DMS79 treated with DMSO at 0.1 percent for 48 hours (cell line): ENCODE measurements around the gene CLVS2.

ENCODE experiments used
- DNase-seq: peaks from one replicate; lab custom pipeline; 2025; lab: John Stamatoyannopoulos, UW

The CLVS2 gene

GRCh38 chr6:123024976-123025375 lies 28.9 kb downstream of the CLVS2 start:
- no peak for DNase-seq

- DNase-seq, result peak; percentile 8
These were observed 31.4 kb downstream of the CLVS2 start for GRCh38 chr6:123027408-123027807.

GRCh38 chr6:123028263-123028662 lies 32.2 kb downstream of the CLVS2 start:
- no peak for DNase-seq

GRCh38 chr6:123030282-123030681 lies 34.2 kb downstream of the CLVS2 start:
- no peak for DNase-seq

GRCh38 chr6:123036648-123037047 lies 40.6 kb downstream of the CLVS2 start:
- DNase-seq, result no peak

- no peak for DNase-seq
These were observed 43.4 kb downstream of the CLVS2 start for GRCh38 chr6:123039431-123039830.

GRCh38 chr6:123042401-123042800 lies 46.4 kb downstream of the CLVS2 start:
- DNase-seq, result no peak

- no peak for DNase-seq
These were observed 48.4 kb downstream of the CLVS2 start for GRCh38 chr6:123044341-123044860.

GRCh38 chr6:123053602-123054225 lies 57.7 kb downstream of the CLVS2 start:
- DNase-seq, result no peak

GRCh38 chr6:123055256-123055655 lies 59.2 kb downstream of the CLVS2 start:
- no peak for DNase-seq

GRCh38 chr6:123062670-123063069 lies 66.6 kb downstream of the CLVS2 start:
- DNase-seq, result no peak

GRCh38 chr6:123064038-123064437 lies 68.0 kb downstream of the CLVS2 start:
- DNase-seq, result no peak

- no peak for DNase-seq
These were observed 78.6 kb downstream of the CLVS2 start for GRCh38 chr6:123074616-123075015.

GRCh38 chr6:123085403-123085802 lies 89.4 kb downstream of the CLVS2 start:
- DNase-seq, result no peak

GRCh38 chr6:123089226-123089625 lies 93.2 kb downstream of the CLVS2 start:
- DNase-seq, result peak; percentile 27

- DNase-seq, result no peak
These were observed 95.3 kb downstream of the CLVS2 start for GRCh38 chr6:123091091-123091895.

- DNase-seq, result no peak
These were observed 95.8 kb downstream of the CLVS2 start for GRCh38 chr6:123091896-123092271.

- DNase-seq, result no peak
These were observed 98.8 kb downstream of the CLVS2 start for GRCh38 chr6:123094795-123095194.

GRCh38 chr6:123105561-123105960 lies 109.5 kb downstream of the CLVS2 start:
- DNase-seq, result no peak

GRCh38 chr6:123116370-123116769 lies 120.3 kb downstream of the CLVS2 start:
- DNase-seq, result no peak

- DNase-seq, result no peak
These were observed 121.3 kb downstream of the CLVS2 start for GRCh38 chr6:123117145-123117908.

- peak; percentile 72 for DNase-seq
These were observed 122.8 kb downstream of the CLVS2 start for GRCh38 chr6:123118811-123119210.
